Measurements from ENCODE around the gene MESD. TPM values are rescaled to one million over a fixed set of nuclear protein-coding genes. Genes with fewer than 3 reads are reported as not detected.

Gene MESD
- total and polyA plus RNA-seq, 2 donors from 2014 or later: 23.3 to 30.9 TPM

- Histone ChIP-seq H3K4me3 (ENCODE audit: low read length in 3 of 3) (no peak overlapping the region), H3K9ac (ENCODE audit: low read length in 3 of 3) (no peak overlapping the region), H3K4me1 (ENCODE audit: control insufficient read depth in 2 of 3, insufficient read depth in 2 of 3, low read depth in 1 of 3, low read length in 3 of 3) (no peaks in the 10 kb centered on the region), H3K9me3 (ENCODE audit: control insufficient read depth in 2 of 3, insufficient read depth in 1 of 3, low read length in 3 of 3) (no peaks in the 10 kb centered on the region), H3K27me3 (ENCODE audit: control insufficient read depth, insufficient read depth, low read length) (no peaks in the 10 kb centered on the region), H3K27ac (ENCODE audit: low read depth in 2 of 2, low read length in 2 of 2) (no peak overlapping the region), H3K36me3 (ENCODE audit: control insufficient read depth in 2 of 3, insufficient read depth in 3 of 3, low read length in 3 of 3) (peaks cover 0 to 35% (median 33%) of the 10 kb centered on the region in 3 donors)
- FAIRE-seq (no peak), DNase-seq (no peak)
- intact Hi-C loops (cut with DNase I): no loop called here
- no peak for TF ChIP-seq CTCF (IDR thresholded peaks at IDR 0.05; ENCODE audit: borderline replicate concordance, extremely low read depth, insufficient read depth)
Observed at GRCh38 chr15:80946576-80946975, 43.0 kb downstream of the MESD start.

DNA sequence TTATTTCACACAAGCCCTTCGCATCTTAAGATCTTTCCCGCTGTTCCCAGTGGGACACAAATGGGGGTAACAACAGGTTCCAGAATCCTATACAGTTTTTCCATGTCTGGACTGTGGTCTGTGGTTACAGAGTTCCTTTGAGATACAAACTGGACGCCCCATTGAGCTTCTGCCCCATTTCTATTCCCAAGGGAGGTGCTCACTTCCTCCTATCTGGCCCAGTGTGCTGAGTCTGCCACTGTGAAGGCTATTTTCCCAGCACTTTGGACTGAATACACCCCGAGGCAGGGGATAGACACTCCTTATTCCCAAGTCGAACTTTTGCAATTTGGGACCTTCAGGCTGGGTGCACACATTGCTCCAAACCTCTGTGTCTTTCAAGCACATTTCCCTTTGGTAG is 44.0 kb downstream of the MESD start:
- TF ChIP-seq CTCF (IDR thresholded peaks at IDR 0.05; ENCODE audit: borderline replicate concordance, extremely low read depth, insufficient read depth): no peak
- no peak overlapping the region for H3K4me3 ChIP-seq (ENCODE audit: low read length in 3 of 3)
- no peaks in the 10 kb centered on the region for H3K27me3 ChIP-seq (ENCODE audit: control insufficient read depth, insufficient read depth, low read length)
- DNase-seq (no peak), FAIRE-seq (no peak)
- H3K9me3 ChIP-seq (ENCODE audit: control insufficient read depth in 2 of 3, insufficient read depth in 1 of 3, low read length in 3 of 3): no peaks in the 10 kb centered on the region
- H3K4me1 ChIP-seq (ENCODE audit: control insufficient read depth in 2 of 3, insufficient read depth in 2 of 3, low read depth in 1 of 3, low read length in 3 of 3): no peaks in the 10 kb centered on the region
- peaks cover 0 to 32% (median 30%) of the 10 kb centered on the region in 3 donors for H3K36me3 ChIP-seq (ENCODE audit: control insufficient read depth in 2 of 3, insufficient read depth in 3 of 3, low read length in 3 of 3)
- H3K9ac ChIP-seq (ENCODE audit: low read length in 3 of 3): no peak overlapping the region
- intact Hi-C loops (cut with DNase I): no loop called here
- no peak overlapping the region for H3K27ac ChIP-seq (ENCODE audit: low read depth in 2 of 2, low read length in 2 of 2)

- no peaks in the 10 kb centered on the region for H3K4me1 ChIP-seq (ENCODE audit: control insufficient read depth in 2 of 3, insufficient read depth in 2 of 3, low read depth in 1 of 3, low read length in 3 of 3)
- H3K36me3 ChIP-seq (ENCODE audit: control insufficient read depth in 2 of 3, insufficient read depth in 3 of 3, low read length in 3 of 3): peaks cover 0 to 29% (median 29%) of the 10 kb centered on the region in 3 donors
- no peak overlapping the region for H3K9ac ChIP-seq (ENCODE audit: low read length in 3 of 3)
- no peaks in the 10 kb centered on the region for H3K27me3 ChIP-seq (ENCODE audit: control insufficient read depth, insufficient read depth, low read length)
- TF ChIP-seq CTCF (IDR thresholded peaks at IDR 0.05; ENCODE audit: borderline replicate concordance, extremely low read depth, insufficient read depth): no peak
- no peak for FAIRE-seq
- intact Hi-C loops (cut with DNase I): no loop called here
- no peaks in the 10 kb centered on the region for H3K9me3 ChIP-seq (ENCODE audit: control insufficient read depth in 2 of 3, insufficient read depth in 1 of 3, low read length in 3 of 3)
- no peak overlapping the region for H3K27ac ChIP-seq (ENCODE audit: low read depth in 2 of 2, low read length in 2 of 2)
- H3K4me3 ChIP-seq (ENCODE audit: low read length in 3 of 3): no peak overlapping the region
- DNase-seq: no peak
Observed at GRCh38 chr15:80944818-80945217, 44.8 kb downstream of the MESD start.
